Measurements from ENCODE around the gene AFMID.
"Not testable (repeated sequence)": the region's sequence is repeated elsewhere in the genome, so short reads cannot be mapped to it uniquely, and the experiment has no call there.

AFMID gene, protein sequence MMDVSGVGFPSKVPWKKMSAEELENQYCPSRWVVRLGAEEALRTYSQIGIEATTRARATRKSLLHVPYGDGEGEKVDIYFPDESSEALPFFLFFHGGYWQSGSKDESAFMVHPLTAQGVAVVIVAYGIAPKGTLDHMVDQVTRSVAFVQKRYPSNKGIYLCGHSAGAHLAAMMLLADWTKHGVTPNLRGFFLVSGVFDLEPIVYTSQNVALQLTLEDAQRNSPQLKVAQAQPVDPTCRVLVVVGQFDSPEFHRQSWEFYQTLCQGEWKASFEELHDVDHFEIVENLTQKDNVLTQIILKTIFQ

DNA sequence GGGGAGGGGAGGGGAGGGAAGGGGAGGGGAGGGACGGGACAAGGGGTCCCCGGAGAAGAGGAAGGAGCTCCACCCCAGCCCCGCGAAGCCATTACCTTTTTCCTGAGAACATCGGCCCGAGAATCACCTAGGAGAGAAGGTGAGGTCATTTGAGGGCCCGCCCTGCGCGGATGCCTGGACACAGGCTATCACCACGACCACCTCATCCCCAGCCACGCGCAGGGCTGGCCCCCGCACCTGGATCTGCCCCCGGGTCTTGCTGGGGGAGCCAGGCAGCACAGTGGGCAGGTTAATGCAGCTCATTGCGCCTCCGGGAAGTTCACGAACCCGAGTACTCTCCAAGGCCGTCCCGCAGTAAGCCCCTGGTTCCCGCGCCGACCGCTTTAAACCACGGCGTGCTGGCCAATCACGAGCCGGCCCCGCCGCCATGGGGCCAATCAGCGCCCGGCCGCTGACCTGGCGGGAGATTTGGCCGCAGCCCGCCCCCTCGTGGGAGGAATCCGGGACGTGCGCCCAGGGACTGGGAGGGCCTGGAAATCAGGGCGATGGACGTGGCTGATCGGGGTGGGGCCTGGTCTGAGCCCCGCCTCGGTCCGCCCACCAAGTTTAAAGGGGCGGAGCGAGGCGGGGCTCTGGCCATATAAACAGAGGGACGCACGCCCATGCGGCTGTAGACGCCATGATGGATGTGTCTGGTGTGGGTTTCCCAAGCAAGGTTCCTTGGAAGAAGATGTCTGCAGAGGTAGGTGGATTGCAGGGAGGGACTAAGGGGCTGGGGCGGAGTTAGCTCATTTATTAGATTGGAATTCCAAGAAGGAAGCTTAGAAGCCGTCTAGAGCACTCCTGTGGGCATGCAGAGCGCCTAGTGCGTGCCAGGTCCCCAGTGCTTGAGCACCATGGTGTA, at the start of gene AFMID, which contains the start of gene TK1:
TSS of gene AFMID (plus strand) at position 671 of the 904 bp plus-strand sequence. CDS start at position 680, 9 bp downstream.
TSS of gene TK1 (minus strand) at position 361 of the 904 bp plus-strand sequence. CDS start at position 303, 58 bp downstream.
- DNase-seq: peak; percentile 52

DNA sequence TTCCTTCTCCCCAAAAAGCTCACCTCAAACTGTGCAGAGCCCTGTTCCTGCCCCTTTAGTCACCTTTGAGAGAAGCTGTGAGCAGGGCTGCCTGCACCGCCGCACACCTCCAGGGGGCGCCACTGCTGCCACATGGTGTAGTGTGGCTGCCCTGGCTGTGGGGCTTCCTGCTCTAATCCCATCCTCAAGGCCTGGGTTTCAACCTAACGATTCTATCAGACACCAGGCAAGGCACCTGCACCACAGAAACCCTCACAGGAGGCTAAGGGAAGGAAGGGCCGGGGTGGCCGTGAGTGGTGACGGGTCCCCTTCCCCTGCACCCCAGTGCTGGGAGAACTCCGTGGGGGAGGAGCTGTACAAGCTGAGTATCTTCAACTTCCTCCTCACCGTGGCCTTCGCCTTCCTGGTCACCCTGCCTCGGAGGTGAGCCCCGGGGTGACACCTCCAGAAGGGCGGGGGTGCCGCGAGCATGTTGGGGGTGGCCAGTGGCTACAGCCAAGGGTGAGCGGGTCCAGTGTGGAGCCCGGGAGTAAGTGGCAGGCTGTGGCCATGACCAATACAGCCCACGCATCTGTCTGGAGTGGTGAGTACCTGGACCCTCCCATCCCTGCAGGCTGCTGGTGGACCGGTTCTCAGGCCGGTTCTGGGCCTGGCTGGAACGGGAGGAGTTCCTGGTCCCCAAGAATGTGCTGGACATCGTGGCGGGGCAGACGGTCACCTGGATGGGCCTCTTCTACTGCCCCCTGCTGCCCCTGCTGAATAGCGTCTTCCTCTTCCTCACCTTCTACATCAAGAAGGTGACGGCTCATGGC, 49.6 kb upstream of the AFMID start:
- DNase-seq: no peak

DNA sequence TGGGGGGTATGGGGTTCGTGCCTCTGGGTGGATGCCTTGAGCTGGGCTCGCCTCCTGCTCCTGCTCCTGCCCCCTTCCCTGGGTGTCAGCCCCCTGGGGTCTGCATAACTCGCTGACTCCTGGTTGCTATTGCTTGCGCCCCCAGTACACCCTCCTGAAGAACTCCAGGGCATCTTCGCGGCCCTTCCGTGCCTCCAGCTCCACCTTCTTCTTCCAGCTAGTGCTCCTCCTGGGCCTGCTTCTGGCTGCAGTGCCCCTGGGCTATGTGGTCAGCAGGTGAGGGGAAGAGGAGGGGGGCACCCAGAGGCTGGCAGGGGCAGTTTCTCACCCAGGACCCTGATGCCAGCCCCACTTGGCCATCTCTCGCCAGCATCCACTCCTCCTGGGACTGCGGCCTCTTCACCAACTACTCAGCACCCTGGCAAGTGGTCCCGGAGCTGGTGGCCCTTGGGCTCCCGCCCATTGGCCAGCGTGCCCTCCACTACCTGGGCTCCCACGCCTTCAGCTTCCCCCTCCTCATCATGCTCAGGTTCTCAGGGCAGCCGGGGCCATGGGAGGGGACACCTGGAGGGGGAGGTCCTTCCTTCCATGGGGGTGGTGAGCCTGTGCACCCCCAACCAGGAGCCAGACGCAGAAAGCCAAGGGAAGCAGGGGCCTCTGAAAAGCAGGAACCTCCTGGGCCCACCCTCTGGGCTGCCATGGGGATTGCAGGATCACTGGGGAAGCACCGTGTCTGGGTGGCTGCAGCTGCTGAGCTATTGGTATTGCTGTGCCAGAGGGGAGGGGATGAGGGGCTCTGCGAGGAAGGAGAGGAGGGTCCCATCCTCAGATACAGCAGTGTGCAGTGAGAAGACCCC, 48.7 kb upstream of the AFMID start:
- no peak for DNase-seq

DNA sequence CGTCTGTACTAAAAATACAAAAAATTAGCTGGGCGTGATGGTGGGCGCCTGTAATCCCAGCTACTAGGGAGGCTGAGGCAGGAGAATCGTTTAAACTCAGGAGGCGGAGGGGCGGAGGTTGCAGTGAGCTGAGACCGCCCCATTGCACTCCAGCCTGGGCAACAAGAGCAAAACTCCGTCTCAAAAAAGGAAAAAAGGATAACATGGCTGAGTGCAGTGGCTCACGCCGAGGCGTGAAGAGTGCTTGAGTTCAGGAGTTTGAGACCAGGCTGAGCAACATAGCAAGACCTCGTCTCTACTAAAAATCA, 47.3 kb upstream of the AFMID start:
- not testable (repeated sequence) for DNase-seq

DNA sequence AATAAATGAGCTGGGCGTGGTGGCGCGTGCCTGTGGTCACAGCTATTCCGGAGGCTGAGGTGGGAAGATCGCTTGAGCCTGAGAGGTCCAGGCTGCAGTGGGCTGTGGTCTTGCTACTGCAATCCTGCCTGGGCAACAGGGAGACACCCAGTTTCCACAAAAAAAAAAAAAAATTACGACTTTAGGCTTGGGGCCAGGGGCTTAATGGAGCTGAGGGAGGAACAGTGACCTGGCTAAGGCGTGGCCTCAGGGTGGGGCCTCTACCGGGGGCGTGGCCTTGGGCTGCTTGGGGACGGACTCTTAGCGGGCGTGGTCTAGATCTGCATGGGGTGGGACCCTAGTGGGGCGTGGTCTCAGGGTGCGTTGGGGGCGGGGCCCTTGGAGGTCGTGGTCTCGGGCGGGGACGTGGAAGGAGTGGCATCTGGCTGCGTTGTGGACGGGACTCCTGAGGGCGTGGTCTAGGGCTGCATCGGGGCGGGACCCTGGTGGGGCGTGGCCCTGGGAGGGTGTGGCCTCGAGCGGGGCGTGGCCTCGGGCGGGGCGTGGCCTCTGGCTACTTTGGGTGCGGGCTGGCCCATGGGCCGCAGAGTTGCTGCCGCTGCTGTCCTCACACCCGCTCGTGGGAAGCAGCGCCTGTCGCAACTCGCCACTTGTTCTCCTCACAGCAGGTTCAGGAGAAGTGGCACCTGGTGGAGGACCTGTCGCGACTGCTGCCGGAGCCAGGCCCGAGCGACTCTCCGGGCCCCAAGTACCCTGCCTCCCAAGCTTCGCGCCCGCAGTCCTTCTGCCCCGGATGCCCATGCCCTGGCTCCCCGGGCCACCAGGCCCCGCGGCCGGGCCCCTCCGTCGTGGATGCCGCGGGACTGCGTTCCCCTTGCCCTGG, 46.8 kb upstream of the AFMID start:
- peak; percentile 64 for DNase-seq

DNA sequence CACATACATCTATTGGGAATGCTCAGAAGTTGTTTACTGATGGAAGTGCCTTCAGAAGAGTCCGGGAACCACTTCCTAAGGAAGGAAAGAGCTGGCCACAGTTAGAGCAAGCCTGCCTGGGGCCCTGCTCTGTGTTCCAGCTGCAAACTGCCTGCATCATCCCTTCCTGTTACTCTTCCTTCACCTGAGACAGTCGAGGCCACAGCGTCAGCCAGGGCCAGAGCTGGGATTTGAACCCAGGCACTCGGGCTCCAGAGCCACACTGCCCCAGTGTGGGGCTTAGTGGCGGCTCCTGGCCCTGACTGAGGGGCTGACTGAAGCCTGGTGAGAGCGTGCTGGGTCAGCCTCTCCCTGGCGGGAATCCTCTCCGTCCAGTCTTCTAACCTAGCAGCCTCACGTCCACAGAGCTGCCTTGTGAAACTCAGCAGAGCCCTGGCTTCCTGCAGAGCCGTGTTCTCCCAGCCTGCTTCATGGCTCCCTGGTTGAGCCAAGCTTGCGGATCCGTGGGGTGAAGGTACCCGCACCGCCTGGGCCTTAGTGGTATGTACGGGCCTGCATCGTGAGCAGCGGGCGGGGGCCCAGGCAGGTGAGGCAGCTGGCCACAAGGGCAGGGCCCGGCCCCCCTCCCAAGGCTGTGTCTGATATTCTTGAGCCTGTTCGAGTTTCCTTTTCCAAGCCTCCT, 45.6 kb upstream of the AFMID start:
- no peak for DNase-seq

DNA sequence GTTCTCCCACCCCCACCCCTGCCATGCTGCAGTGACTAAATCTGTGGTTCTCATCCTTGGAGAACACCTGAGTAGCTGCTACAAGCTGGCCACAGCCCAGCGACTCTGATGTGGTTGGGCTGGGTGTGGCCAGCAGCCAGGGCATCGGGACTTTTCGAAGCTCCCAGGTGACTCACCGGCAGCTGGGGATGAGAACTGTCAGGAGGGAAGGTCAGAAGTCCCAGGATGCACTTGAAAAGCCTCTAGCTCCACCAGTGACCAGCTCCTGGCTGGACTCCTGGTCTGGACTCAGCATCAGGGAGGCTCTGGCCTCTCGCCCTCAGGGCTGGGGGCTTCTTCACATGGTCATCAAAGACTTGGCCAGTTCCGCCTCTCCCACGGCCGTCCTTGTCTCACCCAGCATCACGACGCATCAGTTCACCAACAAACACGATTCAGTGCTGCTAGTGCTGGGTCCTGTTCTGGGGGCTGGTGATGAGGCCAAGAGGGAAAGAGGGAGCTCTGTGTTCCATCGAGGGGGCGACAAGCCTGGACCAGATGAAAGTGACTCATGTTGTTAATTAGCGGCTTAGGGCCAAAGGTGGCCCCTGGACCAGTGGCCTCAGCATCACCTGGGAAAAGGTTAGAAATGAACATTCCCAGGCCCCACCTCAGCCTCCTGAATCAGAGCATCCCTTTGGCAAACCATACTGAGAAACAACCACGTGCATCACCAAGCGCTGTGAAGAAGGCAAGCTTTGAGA, 44.9 kb upstream of the AFMID start:
- DNase-seq: no peak

DNA sequence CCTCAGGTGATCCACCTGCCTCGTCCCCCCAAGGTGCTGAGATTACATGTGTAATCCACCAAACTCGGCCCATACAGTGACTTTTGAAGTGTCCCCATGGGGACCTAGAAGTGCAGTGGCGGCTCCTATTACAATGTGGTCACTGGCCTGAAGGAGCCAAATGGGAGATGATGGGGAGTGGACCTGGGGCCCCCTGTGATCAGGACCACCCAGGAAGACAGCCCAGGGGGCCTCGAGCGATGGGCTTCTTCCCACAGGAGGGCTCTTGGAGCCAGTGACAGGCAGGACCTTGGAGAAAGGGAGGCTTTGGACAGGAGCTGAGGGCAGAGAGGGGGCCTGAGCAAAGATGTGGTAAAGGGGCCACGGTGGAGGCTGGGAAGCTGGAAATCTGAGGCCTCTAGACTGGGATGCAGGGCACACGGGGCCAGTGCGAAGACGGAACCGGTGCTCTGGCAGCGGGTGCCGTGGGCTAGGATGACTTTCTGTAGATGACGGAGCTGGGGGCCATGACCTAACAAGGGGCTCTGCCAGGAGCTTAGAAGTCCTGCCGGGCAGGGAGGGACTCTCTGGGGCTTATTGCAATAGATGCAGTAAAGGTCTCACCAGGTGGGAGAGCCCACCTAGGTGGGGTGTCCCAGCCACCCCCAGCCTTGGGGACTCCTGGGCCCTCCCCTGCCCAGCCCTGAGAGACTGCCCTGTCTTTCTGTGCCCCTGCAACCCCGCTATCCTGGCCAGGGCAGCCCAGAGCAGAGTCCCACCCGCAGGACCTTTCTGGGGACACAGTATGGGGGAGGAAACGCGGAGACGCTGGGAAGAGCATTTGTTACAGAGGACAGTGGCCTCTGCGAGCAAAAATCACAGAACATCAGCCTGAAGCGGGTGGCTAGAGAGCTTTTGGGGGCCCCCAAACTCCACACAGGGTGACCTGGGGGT, 43.7 kb upstream of the AFMID start:
- no peak for DNase-seq

DNA sequence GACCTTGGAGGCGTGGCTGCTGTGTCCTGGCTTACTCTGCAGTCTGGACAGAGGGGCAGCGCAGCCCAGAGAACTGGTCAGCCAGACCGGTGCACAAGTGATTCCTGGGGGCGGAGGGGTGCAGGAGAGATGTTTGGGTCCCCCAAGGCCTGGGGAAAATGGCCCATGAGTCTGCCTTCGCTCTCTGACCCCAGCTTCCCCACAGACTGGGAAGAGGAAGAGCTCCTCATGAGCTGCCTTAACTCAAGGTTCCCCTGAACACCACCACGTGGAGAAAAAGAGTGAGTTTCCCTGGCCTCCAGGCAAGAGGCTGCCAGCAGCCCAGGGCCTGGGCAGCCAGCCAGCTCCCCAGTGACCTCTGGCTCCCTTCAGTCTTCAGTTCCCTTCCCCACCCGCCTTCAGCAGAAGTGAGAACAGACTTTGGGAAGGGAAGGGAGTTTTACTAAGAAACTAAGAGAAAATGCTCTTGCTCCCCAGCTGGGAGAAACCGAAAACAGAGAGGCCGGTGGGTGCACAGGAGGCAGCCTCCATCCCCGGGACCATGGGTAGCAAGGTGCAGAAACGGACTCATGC, 42.9 kb upstream of the AFMID start:
- no peak for DNase-seq

DNA sequence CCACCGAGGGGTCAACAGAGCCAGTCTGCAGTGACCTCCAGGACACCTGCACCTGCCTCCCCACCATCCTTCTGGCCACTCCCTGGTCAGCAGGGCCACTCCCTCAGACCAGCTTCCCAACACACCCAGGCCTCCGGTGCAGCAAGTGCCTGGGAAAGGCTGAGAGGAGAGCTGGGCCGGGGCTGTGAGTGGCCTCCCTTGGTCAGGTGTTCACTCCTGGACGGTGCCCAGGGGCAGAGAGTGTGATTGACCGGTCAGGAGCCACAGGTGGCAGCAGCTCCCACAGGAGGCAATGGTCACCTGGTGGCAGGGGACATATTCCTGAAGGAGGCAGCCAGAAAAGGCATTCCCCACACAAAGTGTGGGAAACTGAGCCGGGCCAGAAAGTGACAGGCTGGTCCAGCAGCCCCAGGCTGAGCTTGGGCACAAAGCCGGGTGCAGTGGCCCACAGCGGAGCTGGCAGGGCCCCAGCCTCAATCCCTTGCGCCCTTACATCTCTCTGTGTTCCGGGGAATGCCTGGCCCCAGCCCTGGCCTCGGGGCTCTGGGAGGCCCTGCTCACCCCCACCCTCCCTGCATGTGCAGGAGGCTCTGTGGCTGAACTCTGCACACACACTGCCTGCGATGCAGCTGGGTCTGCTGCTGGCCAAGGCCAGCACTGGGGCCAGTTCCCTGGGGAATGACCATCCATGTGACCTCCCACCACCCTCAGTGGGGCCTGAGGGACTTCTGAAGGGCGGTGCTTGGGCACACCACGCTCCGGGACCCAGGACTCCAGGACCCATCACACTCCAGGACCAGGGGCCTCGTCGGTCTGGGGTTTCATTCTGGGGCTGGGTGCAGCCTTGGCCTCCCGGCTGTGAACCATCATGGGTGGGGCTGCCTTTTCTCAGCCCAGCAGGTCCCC, 42.2 kb upstream of the AFMID start:
- DNase-seq: no peak

DNA sequence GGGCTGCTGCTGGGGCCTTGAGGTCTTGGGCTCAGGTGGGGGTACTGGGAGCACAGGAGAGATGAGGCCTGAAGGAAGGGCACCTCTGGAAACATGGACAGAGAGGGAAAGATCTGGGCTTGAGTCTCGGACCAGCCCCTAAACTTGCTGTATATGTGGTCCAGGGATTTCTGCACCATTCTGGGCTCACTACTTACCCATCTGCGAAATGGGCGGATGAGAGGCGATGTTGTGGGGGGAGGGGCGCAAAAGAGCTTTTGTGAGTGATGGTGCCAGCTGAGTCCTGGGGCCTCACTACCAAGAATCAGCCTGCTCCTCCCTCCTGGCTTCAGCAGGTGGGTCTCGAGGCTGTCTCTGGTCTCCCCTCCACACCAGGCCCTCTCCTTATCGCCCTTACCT, 40.7 kb upstream of the AFMID start:
- no peak for DNase-seq

DNA sequence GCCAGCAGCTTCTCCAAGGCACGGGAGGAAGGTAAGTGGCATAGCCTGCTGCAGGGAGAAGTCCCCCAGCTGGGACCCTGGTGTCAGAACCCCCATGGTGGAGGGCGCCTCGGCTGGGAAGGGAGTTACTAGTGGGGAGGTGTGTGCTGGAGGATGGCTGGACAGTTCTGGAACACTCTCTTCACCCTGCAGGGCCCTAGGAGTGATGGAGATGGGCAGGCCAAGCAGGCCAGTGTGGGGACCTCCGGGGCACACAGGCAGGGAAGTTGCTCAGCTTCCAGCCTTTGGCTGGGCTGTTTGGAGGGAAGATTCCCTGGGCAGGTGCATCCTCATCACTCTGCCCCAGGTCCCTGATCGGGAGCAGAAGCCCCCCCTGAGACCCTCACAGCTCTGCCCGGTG, 40.3 kb upstream of the AFMID start:
- no peak for DNase-seq

DNA sequence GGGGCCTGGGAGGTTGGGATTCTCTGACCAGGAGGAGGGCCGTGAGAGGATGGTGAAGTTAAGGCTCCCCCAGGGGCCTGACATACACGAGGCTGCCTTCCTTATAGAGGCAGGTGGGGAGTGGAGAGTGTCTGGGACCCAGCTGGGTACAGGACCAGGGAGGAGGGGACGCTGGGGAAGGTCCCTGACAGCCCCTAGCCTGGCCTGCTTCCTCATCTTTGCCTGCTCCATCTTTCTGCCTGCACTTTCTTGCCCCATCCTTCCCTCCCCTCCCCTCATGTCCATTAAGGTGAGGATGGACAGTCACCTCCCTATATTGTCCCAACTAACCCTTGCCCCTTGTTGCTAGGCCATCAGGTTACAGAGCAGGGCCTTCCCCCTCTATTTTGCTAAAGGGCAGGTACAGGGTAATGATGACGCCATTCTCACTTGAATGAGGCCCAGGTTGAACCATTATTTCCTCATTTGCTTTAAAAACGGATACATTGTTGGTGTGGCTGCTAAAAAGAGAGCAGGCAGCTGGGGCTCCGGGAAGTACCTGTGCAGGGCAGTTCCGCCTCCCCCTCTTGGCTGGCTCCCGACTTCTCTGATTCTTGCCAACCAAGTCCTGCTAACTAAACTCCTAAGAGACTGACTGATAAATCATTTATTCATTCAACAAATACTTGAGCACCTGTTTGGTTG, 39.7 kb upstream of the AFMID start:
- no peak for DNase-seq

DNA sequence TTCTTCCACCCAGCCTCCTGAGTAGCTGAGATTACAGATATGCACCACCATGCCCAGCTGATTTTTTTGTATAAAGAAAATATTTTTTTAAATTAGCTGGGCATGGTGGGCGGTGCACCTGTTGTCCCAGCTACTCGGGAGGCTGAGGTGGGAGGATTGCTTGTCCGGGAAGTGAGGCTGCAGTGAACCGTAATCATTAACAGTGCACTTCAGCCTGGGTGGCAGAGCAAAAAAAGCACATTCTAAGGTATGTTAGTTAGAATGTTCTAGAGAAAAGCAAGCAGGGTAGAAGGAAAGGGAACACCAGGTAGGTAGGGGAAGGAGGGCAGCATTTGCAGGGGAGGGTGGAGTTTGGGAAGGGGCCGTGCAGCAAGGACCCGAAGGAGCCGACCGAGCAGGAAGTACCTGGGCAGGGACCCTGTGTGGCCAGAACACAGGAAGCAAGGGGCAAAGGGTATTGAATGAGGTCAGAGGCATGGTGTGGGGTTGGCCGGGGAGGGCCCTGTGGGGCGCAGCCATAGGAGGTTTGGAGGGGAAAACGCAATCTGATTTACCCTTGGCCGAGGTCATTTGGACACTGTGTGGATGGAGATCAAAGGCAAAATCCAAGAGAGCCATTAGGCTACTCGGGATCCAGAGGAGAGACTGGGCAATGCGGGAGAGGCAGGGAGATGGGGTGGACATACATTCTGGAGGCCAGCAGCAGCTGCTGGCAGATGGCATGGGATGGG, 38.7 kb upstream of the AFMID start:
- no peak for DNase-seq

DNA sequence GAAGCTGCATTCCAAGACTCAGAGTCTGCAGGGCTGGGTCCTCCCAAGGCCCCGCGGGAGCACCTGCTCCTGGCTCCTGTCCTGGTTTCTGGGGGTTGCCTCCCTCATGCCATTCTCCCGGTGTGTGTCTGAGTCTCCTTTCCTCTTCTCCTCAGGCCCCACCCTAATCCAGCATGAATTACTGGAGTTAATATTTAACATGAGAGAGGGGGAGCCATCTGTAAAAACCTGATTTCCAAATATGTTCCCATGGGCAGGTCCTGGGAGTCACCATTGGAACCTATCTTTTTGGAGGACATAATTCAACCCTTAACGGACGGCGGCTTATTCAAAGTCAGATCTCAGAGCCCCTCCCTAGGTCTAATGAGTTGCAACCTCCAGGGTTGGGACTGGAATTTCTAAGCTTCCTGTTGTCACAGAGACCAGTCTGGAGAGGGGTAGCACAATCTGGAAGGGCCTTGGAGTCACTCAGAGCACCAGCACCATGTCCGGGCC, 35.6 kb upstream of the AFMID start:
- no peak for DNase-seq

All from NCI-H187 treated with DMSO at 0.1 percent for 48 hours (cell line).